Thoracic aorta (tissue), 2 donors: ENCODE measurements around the gene DGLUCY. TPM values are rescaled to one million over a fixed set of nuclear protein-coding genes. Genes with fewer than 3 reads are reported as not detected.
"Not testable (repeated sequence)": the region's sequence is repeated elsewhere in the genome, so short reads cannot be mapped to it uniquely, and the experiment has no call there.

Source experiments
- ATAC-seq: fragments of 150-250 bp; one replicate; pipeline ENCODE4 v1.8.0; 2017; ENCODE audit warnings: low read depth; ENCODE audit not compliant: insufficient number of reproducible peaks, low FRiP score
- DNase-seq: peaks from one replicate; pipeline ENCODE4 v3.0.0-alpha.2; 2020; ENCODE audit warnings: low spot score
- H3K27ac ChIP-seq, 2 donors: fragments of 200-600 bp; sonication (generic); 1 replicate in 1 of 2; 2 replicates in 1 of 2; pipeline ENCODE4 v1.5.1; 2016; ENCODE audit warnings: mild to moderate bottlenecking in 2 of 2, moderate library complexity in 2 of 2
- H3K27me3 ChIP-seq: fragments of 200-600 bp; sonication (generic); replicated peaks from 2 replicates; pipeline ENCODE4 v1.6.0; 2016; ENCODE audit warnings: mild to moderate bottlenecking; ENCODE audit not compliant: insufficient read depth
- H3K36me3 ChIP-seq: fragments of 200-600 bp; sonication (generic); one replicate; pipeline ENCODE4 v1.5.1; 2016
- H3K4me1 ChIP-seq, 2 donors: fragments of 200-600 bp; sonication (generic); 1 replicate in 1 of 2; 2 replicates in 1 of 2; pipeline versions ENCODE4 v1.5.1 to v1.6.0; 2016; ENCODE audit warnings: low read depth in 2 of 2, mild to moderate bottlenecking in 1 of 2; ENCODE audit not compliant: control insufficient read depth in 1 of 2
- H3K4me3 ChIP-seq: fragments of 200-600 bp; sonication (generic); 2 replicates; pipeline ENCODE4 v1.5.1; 2016; ENCODE audit warnings: mild to moderate bottlenecking
- H3K9me3 ChIP-seq: fragments of 200-600 bp; sonication (generic); 2 replicates; pipeline ENCODE4 v1.5.1; 2016
- total RNA-seq, 2 donors: library from RNA; depleted of rRNA; stranded (reverse); fragments of >200 nt; gene quantifications; one replicate each; pipeline versions ENCODE4 v1.1.0 to v1.2.3, GENCODE V29; 2016
- TF ChIP-seq, protein P1 (sequence below): fragments of 200-600 bp; sonication (generic); IDR thresholded peaks from one replicate; pipeline ENCODE4 v1.5.1; 2019; ENCODE audit warnings: antibody characterized with exemption

Gene DGLUCY
- total RNA-seq, 2 donors from 2014 or later = 24.4 to 36.7 TPM

DNA sequence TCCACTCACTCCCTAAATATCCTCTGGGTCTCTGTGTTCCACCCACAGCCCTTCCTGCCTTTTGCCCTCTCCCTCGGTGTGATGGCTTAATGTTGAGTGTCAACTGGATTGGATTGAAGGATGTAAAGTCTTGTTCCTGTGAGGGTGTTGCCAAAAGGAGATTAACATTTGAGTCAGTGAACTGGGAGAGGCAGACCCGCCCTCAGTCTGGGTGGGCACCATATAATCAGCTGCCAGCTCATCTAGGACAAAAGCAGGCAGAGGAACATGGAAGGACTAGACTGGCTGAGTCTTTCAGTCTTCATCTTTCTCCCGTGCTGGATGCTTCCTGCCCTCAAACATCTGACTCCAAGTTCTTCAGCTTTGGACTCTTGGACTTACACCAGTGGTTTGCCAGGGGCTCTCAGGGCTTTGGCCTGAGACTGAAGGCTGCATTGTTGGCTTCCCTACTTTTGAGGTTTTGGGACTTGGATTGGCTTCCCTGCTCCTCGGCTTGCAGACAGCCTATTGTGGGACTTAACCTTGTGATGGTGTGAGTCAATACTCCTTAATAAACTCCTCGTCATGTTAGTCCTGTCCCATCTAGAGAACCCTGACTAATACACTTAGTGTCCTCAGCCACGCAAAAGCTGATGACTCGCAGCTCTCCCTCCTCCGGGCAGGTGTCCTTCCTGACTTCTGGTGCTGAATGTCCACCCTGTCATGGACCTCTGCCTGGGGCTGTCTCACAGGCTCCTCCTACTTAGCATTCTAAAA, 5.9 kb downstream of the DGLUCY start:
- Histone ChIP-seq H3K9me3 (no peaks in the 10 kb centered on the region), H3K27me3 (no peaks in the 10 kb centered on the region), H3K4me1 (peaks cover 16 to 20% of the 10 kb centered on the region in 2 donors), H3K36me3 (no peaks in the 10 kb centered on the region), H3K4me3 (no peak overlapping the region), H3K27ac (no peak overlapping the region)
- TF ChIP-seq, protein P1, sequence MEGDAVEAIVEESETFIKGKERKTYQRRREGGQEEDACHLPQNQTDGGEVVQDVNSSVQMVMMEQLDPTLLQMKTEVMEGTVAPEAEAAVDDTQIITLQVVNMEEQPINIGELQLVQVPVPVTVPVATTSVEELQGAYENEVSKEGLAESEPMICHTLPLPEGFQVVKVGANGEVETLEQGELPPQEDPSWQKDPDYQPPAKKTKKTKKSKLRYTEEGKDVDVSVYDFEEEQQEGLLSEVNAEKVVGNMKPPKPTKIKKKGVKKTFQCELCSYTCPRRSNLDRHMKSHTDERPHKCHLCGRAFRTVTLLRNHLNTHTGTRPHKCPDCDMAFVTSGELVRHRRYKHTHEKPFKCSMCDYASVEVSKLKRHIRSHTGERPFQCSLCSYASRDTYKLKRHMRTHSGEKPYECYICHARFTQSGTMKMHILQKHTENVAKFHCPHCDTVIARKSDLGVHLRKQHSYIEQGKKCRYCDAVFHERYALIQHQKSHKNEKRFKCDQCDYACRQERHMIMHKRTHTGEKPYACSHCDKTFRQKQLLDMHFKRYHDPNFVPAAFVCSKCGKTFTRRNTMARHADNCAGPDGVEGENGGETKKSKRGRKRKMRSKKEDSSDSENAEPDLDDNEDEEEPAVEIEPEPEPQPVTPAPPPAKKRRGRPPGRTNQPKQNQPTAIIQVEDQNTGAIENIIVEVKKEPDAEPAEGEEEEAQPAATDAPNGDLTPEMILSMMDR = no peak
- DNase-seq (no peak), ATAC-seq (no peak)

DNA sequence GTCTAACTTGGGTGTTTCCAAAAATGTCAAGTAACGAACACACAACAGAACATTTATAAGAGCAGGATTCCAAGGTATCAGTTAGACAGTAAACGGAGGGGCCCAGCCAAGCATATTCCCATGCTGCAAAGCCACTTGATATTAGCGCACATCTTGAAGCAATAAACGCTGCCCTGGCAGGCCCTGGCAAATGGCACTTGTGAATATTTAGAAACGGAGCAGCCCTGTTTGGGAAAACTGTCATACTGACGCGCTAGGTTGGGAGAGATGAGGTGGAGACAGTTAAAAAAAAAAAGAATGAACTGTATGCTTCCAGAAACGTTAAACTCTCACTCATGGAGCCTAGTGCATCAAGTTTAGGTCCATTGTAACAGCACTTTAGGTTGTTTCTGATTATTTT, 9.3 kb downstream of the DGLUCY start:
- no peak overlapping the region for H3K4me3 ChIP-seq
- no peak for ATAC-seq
- no peak overlapping the region for H3K27ac ChIP-seq
- peaks cover 0 to 3% of the 10 kb centered on the region in 2 donors for H3K4me1 ChIP-seq
- no peaks in the 10 kb centered on the region for H3K27me3 ChIP-seq
- no peaks in the 10 kb centered on the region for H3K9me3 ChIP-seq
- TF ChIP-seq, protein P1 = no peak
- DNase-seq = no peak
- peaks cover 4% of the 10 kb centered on the region for H3K36me3 ChIP-seq

DNA sequence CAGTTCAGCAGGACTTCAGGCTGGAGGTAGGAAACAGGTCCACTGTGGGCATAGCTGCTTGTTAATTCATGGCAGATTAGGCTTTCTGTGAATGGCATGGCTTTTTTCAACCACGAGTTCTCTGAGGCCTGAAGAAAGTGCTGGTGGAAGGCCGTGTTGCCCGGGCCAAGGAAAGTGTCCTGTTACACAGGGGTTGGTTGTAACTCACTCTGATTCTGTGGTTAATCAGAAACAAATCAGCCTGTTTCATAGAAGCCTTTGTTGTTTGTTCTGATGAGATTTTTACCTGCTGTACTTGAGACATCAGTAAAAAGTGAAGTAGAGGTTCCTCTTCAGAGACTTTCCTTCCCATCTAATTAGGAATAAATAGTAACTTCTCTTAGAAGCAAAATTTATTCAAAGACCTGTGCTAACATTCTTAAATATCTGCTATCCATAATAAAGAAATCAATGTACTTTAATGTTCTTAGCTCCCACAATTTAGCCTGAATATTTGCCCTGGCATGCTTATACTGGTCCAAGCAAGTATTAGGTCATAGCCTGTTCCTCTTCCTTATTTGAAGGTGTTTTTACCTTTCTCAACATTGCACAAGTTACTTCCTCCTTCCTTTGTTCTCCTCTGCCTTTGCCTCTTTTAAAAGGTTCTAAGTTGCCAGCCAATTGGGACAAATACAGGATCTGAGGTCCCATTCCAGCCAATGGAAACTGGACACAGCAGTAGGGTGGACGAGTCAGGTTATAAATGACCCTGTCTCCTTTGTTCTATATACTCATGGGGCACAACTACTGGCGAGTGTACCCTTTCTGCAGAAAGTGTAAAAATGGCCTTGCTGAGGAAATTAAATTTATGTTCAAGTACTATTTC, 10.8 kb downstream of the DGLUCY start:
- H3K36me3 ChIP-seq, H3K4me3 ChIP-seq, ATAC-seq, DNase-seq, H3K9me3 ChIP-seq, H3K4me1 ChIP-seq, H3K27me3 ChIP-seq, H3K27ac ChIP-seq: not testable (repeated sequence)

DNA sequence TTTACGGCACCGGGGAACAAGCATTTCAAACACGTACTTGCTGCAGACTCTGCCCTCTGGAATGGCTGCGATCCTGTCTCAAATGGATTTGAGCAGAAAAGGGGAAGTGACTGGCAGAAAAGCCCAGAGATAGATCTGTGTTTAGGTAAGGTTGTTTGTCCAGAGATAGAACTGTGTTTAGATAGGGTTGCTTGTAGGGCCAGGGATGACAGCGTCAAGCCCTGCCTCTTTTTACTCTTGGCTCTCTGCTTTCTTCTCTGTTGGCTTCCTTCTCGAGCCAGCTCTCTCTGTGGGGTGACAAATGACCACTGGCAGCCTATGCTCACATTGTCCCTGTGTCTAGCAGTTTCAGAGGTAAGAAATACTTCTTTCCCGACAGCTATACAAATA, 11.4 kb downstream of the DGLUCY start:
- Histone ChIP-seq H3K4me1 (peaks cover 0 to 3% of the 10 kb centered on the region in 2 donors), H3K4me3 (no peak overlapping the region), H3K9me3 (no peaks in the 10 kb centered on the region), H3K27me3 (no peaks in the 10 kb centered on the region), H3K27ac (no peak overlapping the region), H3K36me3 (peaks cover 4% of the 10 kb centered on the region)
- TF ChIP-seq, protein P1 = no peak
- ATAC-seq = no peak
- no peak for DNase-seq

DNA sequence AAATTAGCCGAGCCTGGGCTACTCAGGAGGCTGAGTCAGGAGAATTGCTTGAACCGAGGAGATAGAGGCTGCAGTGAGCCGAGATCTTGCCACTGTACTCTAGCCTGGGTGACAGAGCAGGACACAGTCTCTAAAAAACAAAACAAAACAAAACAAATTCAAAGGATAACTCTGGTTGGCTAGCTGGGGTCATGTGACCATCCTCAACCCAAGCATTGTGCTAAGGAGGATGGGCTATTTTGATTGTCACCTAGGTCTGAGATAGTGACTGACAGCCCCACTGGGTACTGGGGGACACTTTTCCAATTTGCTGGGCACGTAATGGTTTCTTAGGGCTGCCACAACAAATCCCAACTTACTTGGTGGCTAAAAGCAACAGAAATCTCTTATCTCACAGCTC, 11.9 kb downstream of the DGLUCY start:
- Histone ChIP-seq H3K4me3 (no peak overlapping the region), H3K4me1 (peaks cover 0 to 3% of the 10 kb centered on the region in 2 donors), H3K27me3 (no peaks in the 10 kb centered on the region), H3K27ac (no peak overlapping the region), H3K36me3 (peaks cover 4% of the 10 kb centered on the region), H3K9me3 (no peaks in the 10 kb centered on the region)
- DNase-seq (no peak), ATAC-seq (no peak)
- TF ChIP-seq, protein P1 = no peak
